HUES48 (cell line): ENCODE data around the gene FMNL3.

Source experiments
- H3K27ac ChIP-seq: one replicate; pipeline ENCODE4 v1.7.0; 2013; ENCODE audit warnings: low read depth, low read length, inconsistent platforms
- H3K27me3 ChIP-seq: 2 replicates; pipeline ENCODE4 v1.6.1; 2013; ENCODE audit warnings: mild to moderate bottlenecking, low read length; ENCODE audit not compliant: control insufficient read depth, insufficient read depth
- H3K36me3 ChIP-seq: 2 replicates; pipeline ENCODE4 v1.6.1; 2013; ENCODE audit warnings: low read length; ENCODE audit not compliant: control insufficient read depth, insufficient read depth
- H3K4me1 ChIP-seq: 2 replicates; pipeline ENCODE4 v1.6.1; 2013; ENCODE audit warnings: mild to moderate bottlenecking, low read length; ENCODE audit not compliant: control insufficient read depth, insufficient read depth
- H3K4me3 ChIP-seq: 2 replicates; pipeline ENCODE4 v1.5.1; 2013; ENCODE audit warnings: mild to moderate bottlenecking, low read depth, low read length
- H3K9ac ChIP-seq: 2 replicates; pipeline ENCODE4 v1.6.1; 2013; ENCODE audit warnings: mild to moderate bottlenecking, low read depth, low read length, moderate library complexity
- H3K9me3 ChIP-seq: 2 replicates; pipeline ENCODE4 v1.6.1; 2013; ENCODE audit warnings: low read length; ENCODE audit not compliant: control insufficient read depth, insufficient read depth

FMNL3 gene

DNA sequence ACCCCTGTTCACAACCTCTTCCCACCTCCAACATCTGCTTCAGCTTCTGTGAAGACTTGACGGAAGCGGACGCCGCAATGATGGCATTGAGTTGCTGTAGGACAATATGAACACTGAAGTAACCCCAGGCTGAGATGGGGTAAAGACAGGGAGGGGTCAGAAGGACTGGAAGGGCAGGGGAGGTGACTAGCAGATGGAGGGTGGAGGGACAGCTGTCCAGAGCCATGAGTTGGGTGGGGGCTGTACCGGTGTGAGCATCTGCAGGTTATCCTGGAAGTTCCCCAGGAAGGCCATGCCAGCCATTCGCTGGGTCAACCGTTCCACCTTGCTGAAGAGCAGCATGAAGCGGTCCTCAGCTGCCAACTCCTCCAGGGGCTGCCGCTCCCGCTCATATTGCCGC lies 57.8 kb downstream of the FMNL3 start:
- peaks cover 98% of the 10 kb centered on the region for H3K36me3 ChIP-seq
- no peak overlapping the region for H3K4me3 ChIP-seq
- H3K27ac ChIP-seq, result no peak overlapping the region
- H3K9ac ChIP-seq, result no peak overlapping the region
- no peaks in the 10 kb centered on the region for H3K27me3 ChIP-seq
- no peaks in the 10 kb centered on the region for H3K4me1 ChIP-seq
- no peaks in the 10 kb centered on the region for H3K9me3 ChIP-seq

DNA sequence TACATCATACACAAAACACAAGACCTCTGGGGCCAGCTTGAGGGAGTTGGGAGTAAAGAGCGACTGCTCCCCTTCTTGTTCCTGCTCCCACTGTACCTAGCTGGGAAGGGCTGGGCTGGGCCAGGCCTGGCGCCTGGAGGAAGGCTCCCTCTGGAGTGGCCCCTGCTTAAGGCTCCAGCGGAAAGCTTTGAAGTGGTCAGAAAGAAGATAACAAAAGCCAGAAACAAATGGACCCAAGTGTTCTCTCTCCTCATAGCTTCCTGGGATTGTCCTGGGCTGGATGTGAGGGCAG lies 58.5 kb downstream of the FMNL3 start:
- H3K27me3 ChIP-seq, result no peaks in the 10 kb centered on the region
- no peaks in the 10 kb centered on the region for H3K9me3 ChIP-seq
- H3K9ac ChIP-seq, result no peak overlapping the region
- peaks cover 98% of the 10 kb centered on the region for H3K36me3 ChIP-seq
- H3K4me1 ChIP-seq, result no peaks in the 10 kb centered on the region
- H3K4me3 ChIP-seq, result no peak overlapping the region
- H3K27ac ChIP-seq, result no peak overlapping the region

DNA sequence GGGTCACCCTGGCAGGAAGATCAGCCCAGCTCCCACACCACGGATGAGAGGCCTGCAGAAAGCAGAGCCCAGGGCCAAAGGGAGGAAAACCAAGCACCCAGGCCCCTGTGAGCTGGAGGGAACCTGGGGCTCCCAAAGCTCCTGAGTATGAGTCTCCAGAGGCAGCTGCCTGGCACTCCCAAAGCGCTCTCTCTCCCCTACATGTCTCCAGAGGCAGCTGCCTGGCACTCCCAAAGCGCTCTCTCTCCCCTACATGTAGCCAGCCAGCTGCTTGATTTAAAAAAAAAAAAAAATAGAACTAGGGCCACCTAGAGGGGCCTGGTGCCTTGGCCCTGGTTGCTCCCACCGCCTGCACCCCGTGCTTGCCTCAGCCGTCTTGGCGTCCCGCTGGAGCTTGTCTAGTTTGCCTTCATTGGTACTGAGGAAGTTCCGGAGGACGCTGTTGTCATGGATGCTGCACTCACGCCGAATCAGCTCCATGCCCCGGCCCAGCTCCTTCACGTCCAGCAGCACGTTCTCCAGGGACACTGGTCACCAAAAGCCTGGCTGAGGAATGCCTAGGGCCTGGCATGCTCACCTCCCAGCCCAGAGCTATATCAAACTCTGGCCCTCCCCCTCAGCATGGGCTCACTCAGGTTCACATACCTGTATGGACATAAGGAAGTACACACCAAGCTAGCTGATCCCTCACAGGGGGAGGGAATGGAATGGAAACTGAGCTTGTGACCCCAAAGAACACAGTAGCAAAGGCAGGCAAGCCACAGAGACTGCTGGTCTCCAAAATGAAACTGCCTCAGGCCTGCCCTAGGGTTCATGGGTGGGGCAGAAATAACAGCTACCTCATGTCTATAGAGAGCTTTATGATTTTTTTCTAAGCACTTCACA lies 59.1 kb downstream of the FMNL3 start:
- Histone ChIP-seq H3K36me3 (peaks cover 98% of the 10 kb centered on the region), H3K9ac (no peak overlapping the region), H3K9me3 (no peaks in the 10 kb centered on the region), H3K4me1 (no peaks in the 10 kb centered on the region), H3K27me3 (no peaks in the 10 kb centered on the region), H3K27ac (no peak overlapping the region), H3K4me3 (no peak overlapping the region)

DNA sequence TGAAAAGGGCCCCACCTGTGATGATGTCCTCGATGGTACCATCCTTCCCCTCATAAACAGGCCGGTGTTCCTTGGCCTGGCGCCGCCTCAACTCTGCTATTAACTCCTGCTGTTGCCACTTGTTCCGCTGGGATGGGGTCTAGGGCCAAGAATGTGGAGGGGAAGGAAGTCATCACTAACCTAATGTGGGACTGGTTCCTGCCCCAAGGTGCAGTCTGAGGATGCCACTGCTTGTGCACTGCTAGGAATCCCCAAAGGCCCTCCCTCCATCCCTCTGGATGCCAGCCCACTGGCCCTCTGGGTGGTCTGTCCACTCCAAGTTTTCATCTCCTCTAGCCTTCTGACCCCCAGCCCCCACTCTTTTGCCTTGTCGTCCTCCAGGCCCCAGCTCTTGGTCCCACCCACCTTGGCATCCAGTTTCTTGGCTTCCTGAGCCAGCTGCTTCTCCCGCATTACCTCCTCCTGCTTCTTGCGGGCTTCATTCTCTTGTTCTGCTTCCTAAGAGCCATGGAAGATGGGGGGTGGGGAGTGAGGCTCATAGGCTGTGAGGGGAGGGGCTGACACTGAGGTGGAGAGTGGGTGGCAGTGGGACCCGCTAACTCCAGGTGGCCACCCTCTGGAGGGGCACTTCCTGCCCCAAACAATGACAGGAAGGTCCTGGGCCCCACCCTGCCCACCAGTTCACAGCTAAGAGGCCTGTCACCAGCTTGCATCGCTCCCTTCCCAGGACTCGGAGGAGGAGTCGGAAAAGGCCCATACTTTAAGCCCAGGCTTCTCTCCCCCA lies 60.1 kb downstream of the FMNL3 start:
- H3K4me3 ChIP-seq, result no peak overlapping the region
- no peaks in the 10 kb centered on the region for H3K9me3 ChIP-seq
- H3K27me3 ChIP-seq, result no peaks in the 10 kb centered on the region
- H3K9ac ChIP-seq, result no peak overlapping the region
- no peaks in the 10 kb centered on the region for H3K4me1 ChIP-seq
- H3K36me3 ChIP-seq, result peaks cover 98% of the 10 kb centered on the region
- H3K27ac ChIP-seq, result no peak overlapping the region

DNA sequence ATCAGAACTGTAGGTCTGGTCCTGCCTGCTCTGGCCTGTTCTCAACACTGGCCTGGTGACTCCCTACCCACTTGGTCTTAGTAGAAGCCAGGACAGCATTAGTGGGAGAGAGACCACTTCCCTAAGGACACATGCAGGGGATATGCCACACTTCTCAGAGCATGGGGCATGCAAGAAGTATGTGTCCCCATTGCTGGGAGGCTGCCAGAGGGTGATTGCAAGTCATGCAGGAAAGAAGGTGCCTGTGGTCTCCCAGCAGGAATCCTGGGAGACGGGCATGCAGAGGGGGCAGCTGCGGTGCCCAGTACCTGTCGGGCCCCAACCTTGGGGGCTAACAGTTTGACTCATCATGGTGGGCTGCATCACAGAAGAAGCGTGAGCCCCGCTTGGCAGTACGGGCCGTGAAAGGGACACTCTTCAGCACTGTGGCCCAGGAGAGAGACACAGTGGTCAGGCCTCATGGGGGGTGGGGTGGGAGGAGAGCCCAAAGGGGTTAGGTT lies 60.8 kb downstream of the FMNL3 start:
- no peaks in the 10 kb centered on the region for H3K9me3 ChIP-seq
- H3K36me3 ChIP-seq, result peaks cover 98% of the 10 kb centered on the region
- H3K27me3 ChIP-seq, result no peaks in the 10 kb centered on the region
- H3K4me1 ChIP-seq, result no peaks in the 10 kb centered on the region; the same call in 1 of the 2 replicates
- H3K9ac ChIP-seq, result no peak overlapping the region
- no peak overlapping the region for H3K27ac ChIP-seq
- no peak overlapping the region for H3K4me3 ChIP-seq

DNA sequence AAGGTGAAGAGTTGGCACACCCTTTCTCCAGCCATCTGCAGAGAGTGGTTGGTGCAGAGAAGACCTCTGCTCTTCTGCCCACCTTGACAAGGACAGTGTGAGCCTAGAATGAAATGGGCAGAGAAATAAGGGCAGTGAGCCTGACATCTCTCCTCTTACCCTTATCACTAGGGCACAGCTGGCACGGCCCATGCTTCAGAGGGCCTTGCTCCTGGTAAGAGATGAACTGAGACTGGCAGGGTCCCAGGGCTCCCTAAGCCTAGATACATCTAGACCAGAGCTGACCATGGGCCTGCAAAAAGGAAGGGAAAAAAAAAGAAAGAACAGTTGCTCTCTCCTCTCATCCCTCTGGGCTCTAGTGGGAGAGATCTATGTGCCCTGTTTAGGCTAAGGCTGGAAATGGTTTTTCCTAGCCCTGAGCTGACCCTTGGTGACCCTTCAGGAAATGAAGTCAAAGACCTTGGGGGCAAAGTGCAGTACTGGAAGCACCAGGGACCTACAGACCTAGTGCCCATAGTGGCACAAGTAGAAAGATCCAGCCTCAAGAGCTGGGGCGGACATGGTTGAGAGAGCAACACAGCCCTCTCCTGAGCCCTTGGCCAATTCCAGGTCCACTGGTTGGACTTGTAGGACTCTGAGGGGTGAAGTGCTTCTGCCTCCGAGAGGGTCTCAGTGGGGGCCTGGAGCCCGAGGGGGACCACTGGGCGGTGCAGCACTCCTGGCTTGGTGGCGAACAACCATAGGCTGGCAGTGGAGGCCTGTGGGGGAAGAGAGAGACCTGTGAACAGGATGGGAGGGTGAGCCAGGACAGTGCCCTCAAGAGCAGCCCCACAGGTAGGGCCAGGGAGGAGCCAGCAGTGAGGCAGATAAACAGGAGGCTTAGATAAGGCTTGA lies 61.8 kb downstream of the FMNL3 start:
- no peaks in the 10 kb centered on the region for H3K9me3 ChIP-seq
- no peak overlapping the region for H3K4me3 ChIP-seq
- H3K27ac ChIP-seq, result no peak overlapping the region
- H3K4me1 ChIP-seq, result no peaks in the 10 kb centered on the region; the same call in 1 of the 2 replicates
- H3K36me3 ChIP-seq, result peaks cover 88% of the 10 kb centered on the region
- no peak overlapping the region for H3K9ac ChIP-seq
- no peaks in the 10 kb centered on the region for H3K27me3 ChIP-seq

DNA sequence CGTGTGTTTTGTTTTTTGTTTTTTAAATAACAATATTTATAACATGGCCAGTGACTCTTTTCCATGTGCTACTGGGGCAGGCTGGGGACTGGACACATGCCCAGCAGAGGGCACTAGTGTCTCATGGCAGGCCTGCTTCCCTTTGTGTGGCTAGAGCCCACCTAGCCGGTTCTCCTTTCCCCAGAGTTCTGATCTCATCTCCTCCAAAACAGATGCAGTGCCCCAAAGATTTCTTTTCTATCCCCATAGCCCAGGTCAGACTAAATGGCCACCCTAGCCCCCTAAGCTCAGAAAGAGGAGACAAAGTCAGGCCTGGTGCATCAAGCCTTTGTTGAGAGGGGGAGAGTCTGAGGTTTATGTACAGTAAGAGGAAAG lies 62.6 kb downstream of the FMNL3 start:
- Histone ChIP-seq H3K27ac (no peak overlapping the region), H3K36me3 (peaks cover 80% of the 10 kb centered on the region), H3K27me3 (no peaks in the 10 kb centered on the region), H3K4me3 (no peak overlapping the region), H3K9ac (no peak overlapping the region), H3K9me3 (no peaks in the 10 kb centered on the region), H3K4me1 (no peaks in the 10 kb centered on the region; the same call in 1 of the 2 replicates)

DNA sequence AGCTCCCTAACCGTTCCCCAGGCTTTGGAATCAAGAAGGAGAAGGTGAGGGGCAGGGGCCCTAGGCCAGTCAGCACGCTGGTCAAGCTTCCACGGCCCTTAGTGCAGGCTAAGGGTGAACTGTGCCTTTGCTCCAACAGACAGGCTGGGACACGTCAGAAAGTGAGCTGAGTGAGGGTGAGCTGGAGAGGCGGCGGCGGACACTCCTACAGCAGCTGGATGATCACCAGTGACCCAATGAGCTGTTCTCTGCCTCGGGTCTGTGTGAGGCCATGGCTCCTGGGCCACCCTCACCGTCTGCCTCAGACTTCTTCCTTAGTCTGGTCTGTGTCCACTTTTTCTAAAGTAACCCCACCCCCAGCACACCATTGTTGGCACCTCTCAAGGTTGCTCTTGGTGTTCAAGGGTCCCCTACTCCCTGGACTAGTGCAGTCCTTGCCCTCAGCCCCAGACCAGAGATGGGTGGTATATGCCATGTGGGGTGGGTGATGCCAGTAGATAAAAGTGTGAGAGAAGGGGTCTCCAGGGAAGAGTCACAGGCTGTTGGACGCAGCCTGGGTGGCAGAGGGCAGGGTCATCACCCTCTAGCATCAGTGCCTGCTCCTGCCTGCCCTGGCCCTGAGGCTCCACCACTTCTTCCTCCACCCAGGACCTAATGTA lies 63.1 kb downstream of the FMNL3 start:
- H3K36me3 ChIP-seq, result peaks cover 75% of the 10 kb centered on the region
- H3K27ac ChIP-seq, result no peak overlapping the region
- H3K9ac ChIP-seq, result no peak overlapping the region
- no peaks in the 10 kb centered on the region for H3K27me3 ChIP-seq
- no peak overlapping the region for H3K4me3 ChIP-seq
- H3K9me3 ChIP-seq, result no peaks in the 10 kb centered on the region
- H3K4me1 ChIP-seq, result no peaks in the 10 kb centered on the region; the same call in 1 of the 2 replicates

DNA sequence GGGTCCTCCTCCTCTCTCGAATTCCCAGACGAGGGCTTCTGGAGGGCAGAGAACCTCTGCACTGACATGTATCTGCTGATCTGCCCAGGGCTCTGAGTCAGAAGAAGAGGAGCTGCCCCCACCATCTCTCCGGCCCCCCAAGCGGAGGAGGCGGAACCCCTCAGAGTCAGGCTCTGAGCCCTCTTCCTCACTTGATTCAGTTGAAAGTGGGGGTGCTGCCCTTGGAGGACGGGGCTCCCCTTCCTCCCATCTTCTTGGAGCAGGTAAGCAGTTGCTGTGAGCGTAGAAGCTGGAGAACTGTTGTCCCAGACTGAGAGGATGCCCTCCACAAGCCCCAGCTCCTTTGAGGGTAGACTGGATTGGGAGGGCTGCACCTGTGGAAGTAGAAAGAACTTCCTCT lies 64.1 kb downstream of the FMNL3 start:
- Histone ChIP-seq H3K27me3 (no peaks in the 10 kb centered on the region), H3K4me1 (no peaks in the 10 kb centered on the region; the same call in 1 of the 2 replicates), H3K9me3 (no peaks in the 10 kb centered on the region), H3K27ac (no peak overlapping the region), H3K36me3 (peaks cover 71% of the 10 kb centered on the region), H3K4me3 (no peak overlapping the region), H3K9ac (no peak overlapping the region)

DNA sequence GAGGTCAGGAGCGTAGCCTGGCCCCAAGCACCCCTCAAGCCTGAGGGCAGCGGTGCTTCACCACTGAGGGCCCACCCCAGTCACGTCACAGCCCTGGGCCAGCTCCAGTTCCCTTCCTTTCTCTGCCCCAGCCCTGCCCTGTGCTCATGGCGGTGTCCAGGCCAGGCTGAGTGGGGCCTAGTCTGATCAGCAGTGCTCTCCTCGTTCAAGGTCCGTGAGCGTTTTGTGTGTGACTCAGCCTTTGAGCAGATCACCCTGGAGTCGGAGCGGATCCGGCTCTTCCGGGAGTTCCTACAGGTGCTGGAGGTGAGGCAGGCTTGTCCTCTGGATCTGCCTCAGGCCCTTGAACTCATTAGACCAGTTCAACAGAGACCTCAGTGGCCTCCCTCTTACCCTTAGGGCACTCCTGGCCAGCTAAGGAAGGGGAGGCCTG lies 64.8 kb downstream of the FMNL3 start:
- Histone ChIP-seq H3K27ac (no peak overlapping the region), H3K36me3 (peaks cover 69% of the 10 kb centered on the region), H3K4me3 (no peak overlapping the region), H3K4me1 (peaks cover 5% of the 10 kb centered on the region), H3K9ac (no peak overlapping the region), H3K27me3 (no peaks in the 10 kb centered on the region), H3K9me3 (no peaks in the 10 kb centered on the region)
